ENCODE results near the gene PIGH.
A peak's percentile ranks its signal among the peaks of the same experiment; 100 is the strongest.

DNA sequence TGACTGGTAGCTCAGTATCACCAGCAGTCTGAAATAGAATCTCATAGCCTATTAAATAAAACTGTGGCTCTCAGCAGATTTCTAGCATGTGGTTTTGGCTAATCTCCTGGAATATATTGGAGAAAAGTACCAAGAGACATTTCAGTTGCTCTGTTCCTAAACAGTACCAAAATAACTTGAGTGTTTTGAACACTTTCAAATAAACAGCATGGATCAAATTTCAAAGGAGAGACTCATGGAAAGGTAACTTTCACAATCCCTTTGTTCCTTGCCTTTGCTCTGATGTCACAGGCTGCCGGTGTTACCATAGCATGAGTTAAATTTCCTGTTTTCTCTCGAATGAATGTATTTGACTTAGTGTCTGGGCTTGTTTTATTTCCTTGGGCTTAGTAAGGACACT is 23.0 kb upstream of the PIGH start:
- TF ChIP-seq, protein P1, sequence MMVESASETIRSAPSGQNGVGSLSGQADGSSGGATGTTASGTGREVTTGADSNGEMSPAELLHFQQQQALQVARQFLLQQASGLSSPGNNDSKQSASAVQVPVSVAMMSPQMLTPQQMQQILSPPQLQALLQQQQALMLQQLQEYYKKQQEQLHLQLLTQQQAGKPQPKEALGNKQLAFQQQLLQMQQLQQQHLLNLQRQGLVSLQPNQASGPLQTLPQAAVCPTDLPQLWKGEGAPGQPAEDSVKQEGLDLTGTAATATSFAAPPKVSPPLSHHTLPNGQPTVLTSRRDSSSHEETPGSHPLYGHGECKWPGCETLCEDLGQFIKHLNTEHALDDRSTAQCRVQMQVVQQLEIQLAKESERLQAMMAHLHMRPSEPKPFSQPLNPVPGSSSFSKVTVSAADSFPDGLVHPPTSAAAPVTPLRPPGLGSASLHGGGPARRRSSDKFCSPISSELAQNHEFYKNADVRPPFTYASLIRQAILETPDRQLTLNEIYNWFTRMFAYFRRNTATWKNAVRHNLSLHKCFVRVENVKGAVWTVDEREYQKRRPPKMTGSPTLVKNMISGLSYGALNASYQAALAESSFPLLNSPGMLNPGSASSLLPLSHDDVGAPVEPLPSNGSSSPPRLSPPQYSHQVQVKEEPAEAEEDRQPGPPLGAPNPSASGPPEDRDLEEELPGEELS (CRISPR knock-in tag; IDR thresholded peaks at IDR 0.05): no peak
- TF ChIP-seq, protein P2, sequence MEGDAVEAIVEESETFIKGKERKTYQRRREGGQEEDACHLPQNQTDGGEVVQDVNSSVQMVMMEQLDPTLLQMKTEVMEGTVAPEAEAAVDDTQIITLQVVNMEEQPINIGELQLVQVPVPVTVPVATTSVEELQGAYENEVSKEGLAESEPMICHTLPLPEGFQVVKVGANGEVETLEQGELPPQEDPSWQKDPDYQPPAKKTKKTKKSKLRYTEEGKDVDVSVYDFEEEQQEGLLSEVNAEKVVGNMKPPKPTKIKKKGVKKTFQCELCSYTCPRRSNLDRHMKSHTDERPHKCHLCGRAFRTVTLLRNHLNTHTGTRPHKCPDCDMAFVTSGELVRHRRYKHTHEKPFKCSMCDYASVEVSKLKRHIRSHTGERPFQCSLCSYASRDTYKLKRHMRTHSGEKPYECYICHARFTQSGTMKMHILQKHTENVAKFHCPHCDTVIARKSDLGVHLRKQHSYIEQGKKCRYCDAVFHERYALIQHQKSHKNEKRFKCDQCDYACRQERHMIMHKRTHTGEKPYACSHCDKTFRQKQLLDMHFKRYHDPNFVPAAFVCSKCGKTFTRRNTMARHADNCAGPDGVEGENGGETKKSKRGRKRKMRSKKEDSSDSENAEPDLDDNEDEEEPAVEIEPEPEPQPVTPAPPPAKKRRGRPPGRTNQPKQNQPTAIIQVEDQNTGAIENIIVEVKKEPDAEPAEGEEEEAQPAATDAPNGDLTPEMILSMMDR (IDR thresholded peaks at IDR 0.05): no peak
- TF ChIP-seq MYBL2 (CRISPR knock-in tag; IDR thresholded peaks at IDR 0.05) (no peak), CREB1 (CRISPR knock-in tag; IDR thresholded peaks at IDR 0.05) (no peak), IRF2 (CRISPR knock-in tag; IDR thresholded peaks at IDR 0.05; ENCODE audit: borderline replicate concordance, low read depth) (no peak), ZNF512 (CRISPR knock-in tag; IDR thresholded peaks at IDR 0.05; ENCODE audit: borderline replicate concordance) (no peak), CBFB (CRISPR knock-in tag; IDR thresholded peaks at IDR 0.05; ENCODE audit: low read depth) (no peak), GABPB1 (CRISPR knock-in tag; IDR thresholded peaks at IDR 0.05) (peak; percentile 90)
- TF ChIP-seq, protein P3, sequence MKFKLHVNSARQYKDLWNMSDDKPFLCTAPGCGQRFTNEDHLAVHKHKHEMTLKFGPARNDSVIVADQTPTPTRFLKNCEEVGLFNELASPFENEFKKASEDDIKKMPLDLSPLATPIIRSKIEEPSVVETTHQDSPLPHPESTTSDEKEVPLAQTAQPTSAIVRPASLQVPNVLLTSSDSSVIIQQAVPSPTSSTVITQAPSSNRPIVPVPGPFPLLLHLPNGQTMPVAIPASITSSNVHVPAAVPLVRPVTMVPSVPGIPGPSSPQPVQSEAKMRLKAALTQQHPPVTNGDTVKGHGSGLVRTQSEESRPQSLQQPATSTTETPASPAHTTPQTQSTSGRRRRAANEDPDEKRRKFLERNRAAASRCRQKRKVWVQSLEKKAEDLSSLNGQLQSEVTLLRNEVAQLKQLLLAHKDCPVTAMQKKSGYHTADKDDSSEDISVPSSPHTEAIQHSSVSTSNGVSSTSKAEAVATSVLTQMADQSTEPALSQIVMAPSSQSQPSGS (CRISPR knock-in tag; IDR thresholded peaks at IDR 0.05; ENCODE audit: borderline replicate concordance, low read depth): no peak
- TF ChIP-seq, protein P4, sequence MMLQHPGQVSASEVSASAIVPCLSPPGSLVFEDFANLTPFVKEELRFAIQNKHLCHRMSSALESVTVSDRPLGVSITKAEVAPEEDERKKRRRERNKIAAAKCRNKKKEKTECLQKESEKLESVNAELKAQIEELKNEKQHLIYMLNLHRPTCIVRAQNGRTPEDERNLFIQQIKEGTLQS (CRISPR knock-in tag; conservative IDR thresholded peaks at IDR 0.05): no peak
- TF ChIP-seq, protein P5, sequence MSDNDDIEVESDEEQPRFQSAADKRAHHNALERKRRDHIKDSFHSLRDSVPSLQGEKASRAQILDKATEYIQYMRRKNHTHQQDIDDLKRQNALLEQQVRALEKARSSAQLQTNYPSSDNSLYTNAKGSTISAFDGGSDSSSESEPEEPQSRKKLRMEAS (CRISPR knock-in tag; IDR thresholded peaks at IDR 0.05): no peak
- TF ChIP-seq, protein P6, sequence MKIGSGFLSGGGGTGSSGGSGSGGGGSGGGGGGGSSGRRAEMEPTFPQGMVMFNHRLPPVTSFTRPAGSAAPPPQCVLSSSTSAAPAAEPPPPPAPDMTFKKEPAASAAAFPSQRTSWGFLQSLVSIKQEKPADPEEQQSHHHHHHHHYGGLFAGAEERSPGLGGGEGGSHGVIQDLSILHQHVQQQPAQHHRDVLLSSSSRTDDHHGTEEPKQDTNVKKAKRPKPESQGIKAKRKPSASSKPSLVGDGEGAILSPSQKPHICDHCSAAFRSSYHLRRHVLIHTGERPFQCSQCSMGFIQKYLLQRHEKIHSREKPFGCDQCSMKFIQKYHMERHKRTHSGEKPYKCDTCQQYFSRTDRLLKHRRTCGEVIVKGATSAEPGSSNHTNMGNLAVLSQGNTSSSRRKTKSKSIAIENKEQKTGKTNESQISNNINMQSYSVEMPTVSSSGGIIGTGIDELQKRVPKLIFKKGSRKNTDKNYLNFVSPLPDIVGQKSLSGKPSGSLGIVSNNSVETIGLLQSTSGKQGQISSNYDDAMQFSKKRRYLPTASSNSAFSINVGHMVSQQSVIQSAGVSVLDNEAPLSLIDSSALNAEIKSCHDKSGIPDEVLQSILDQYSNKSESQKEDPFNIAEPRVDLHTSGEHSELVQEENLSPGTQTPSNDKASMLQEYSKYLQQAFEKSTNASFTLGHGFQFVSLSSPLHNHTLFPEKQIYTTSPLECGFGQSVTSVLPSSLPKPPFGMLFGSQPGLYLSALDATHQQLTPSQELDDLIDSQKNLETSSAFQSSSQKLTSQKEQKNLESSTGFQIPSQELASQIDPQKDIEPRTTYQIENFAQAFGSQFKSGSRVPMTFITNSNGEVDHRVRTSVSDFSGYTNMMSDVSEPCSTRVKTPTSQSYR (CRISPR knock-in tag; IDR thresholded peaks at IDR 0.05): no peak

All from WTC11 (cell line).